Stimulated activated naive CD8-positive, alpha-beta T cell treated with anti-CD3 and anti-CD28 coated beads, Interleukin-15, amount 100 ng/mL, for 72 hours (primary cell): Measurements from ENCODE around the gene GPR75.
A peak's percentile ranks its signal among the peaks of the same experiment; 100 is the strongest.
"Not testable (repeated sequence)": the region's sequence is repeated elsewhere in the genome, so short reads cannot be mapped to it uniquely, and the experiment has no call there.

Experiments used
- ATAC-seq: fragments of 150-1000 bp; cut with Tn5 transposase; 2 replicates; pipeline ENCODE4 v1.10.0; 2021; ENCODE audit warnings: mild to moderate bottlenecking, moderate library complexity
- DNase-seq, 2 donors: peaks; one replicate each; pipeline ENCODE4 v3.0.0; 2021 to 2022
- H3K27ac Mint-ChIP-seq, 2 donors: one replicate each; pipeline ENCODE4 v1.8.0; 2022; ENCODE audit warnings: mild to moderate bottlenecking in 2 of 2, mixed read lengths in 2 of 2, moderate library complexity in 2 of 2
- H3K27me3 Mint-ChIP-seq: one replicate; pipeline ENCODE4 v1.8.0; 2022; ENCODE audit warnings: mixed read lengths
- H3K4me1 Mint-ChIP-seq: one replicate; pipeline ENCODE4 v1.8.0; 2022; ENCODE audit warnings: mild to moderate bottlenecking, mixed read lengths
- H3K4me3 Mint-ChIP-seq, 2 donors: one replicate each; pipeline ENCODE4 v1.8.0; 2022; ENCODE audit warnings: mild to moderate bottlenecking in 2 of 2, mixed read lengths in 2 of 2, moderate library complexity in 1 of 2
- H3K9me3 Mint-ChIP-seq, 2 donors: one replicate each; pipeline ENCODE4 v1.8.0; 2022; ENCODE audit warnings: mixed read lengths in 2 of 2

Gene GPR75

DNA sequence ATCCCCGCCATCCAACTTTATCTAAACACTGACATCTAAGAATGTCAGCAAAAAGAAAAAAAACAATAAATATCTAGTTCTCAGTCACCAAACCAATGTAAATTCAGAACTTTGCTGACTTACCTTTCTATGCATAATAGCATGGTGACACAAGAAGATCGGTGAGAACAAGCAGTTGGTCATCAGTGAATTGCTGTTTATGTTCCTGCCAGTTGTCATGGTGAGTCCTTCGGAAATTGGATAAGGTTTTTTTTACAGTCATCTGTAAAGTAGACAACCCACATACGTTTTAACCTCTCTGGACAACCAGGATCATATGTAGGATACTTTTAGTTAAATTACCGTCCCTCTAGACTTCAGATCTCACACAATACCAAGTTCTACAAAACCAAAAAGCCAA is 6.2 kb upstream of the GPR75 start:
- Mint-ChIP-seq H3K4me3 (no peak overlapping the region), H3K9me3 (no peaks in the 10 kb centered on the region), H3K27ac (peak overlapping the region; percentile 12 to 21), H3K4me1 (peaks cover 15% of the 10 kb centered on the region), H3K27me3 (no peaks in the 10 kb centered on the region)
- no peak for DNase-seq
- no peak for ATAC-seq

DNA sequence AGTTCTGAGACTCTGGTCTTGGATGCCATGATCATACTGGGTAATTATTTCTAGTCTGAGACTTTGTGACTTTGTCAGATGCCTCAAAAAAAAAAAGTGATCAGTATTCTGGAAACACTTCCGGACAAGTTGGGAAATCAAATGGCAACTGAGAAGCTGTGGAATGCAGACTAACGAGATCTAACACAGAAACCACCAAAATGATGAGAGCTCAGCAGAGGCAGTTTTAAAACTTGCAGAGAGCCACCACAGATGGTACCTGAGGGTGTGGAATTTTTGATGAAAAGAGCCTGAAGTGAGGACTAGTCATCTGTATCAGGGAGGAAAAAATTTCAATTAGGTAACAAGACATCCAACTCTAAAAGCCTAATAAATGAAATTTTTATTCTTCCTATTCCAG is 5.5 kb upstream of the GPR75 start:
- H3K4me3 Mint-ChIP-seq = no peak overlapping the region
- H3K9me3 Mint-ChIP-seq = no peaks in the 10 kb centered on the region
- no peak for DNase-seq
- H3K27ac Mint-ChIP-seq = peak overlapping the region in 1 of 2 donors; percentile 75
- H3K27me3 Mint-ChIP-seq = no peaks in the 10 kb centered on the region
- peaks cover 15% of the 10 kb centered on the region for H3K4me1 Mint-ChIP-seq
- ATAC-seq = no peak

DNA sequence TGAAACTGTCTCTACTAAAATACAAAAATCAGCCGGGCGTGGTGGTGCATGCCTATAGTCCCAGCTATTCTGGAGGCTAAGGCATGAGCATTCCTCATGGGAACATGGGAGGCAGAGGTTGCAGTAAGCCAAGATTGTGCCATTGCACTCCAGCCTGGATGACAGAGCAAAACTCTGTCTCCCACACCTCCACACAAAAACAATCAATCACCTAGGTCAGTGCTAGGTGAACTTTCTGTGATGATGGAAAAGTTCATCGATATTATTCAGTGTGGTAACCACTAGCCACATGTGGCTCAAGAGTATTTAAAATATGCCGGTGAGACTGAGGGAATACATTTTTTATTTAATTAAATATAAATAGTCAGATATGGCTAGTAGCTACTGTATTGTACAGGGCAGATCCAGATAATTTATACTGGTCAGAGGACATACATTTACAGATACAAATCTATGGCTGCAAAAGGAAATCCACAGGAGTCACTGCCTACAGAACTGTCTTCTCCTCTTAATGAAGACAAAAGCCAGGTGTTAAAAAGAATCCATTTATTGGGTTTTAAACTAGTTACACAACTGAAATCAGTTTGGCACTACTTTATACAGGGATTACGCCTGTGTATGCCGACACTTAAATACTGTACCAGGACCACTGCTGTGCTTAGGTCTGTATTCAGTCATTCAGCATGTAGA is 3.9 kb upstream of the GPR75 start:
- Mint-ChIP-seq H3K4me3 (no peak overlapping the region), H3K9me3 (no peaks in the 10 kb centered on the region), H3K27ac (no peak overlapping the region), H3K27me3 (no peaks in the 10 kb centered on the region), H3K4me1 (peaks cover 15% of the 10 kb centered on the region)
- DNase-seq (no peak), ATAC-seq (no peak)

DNA sequence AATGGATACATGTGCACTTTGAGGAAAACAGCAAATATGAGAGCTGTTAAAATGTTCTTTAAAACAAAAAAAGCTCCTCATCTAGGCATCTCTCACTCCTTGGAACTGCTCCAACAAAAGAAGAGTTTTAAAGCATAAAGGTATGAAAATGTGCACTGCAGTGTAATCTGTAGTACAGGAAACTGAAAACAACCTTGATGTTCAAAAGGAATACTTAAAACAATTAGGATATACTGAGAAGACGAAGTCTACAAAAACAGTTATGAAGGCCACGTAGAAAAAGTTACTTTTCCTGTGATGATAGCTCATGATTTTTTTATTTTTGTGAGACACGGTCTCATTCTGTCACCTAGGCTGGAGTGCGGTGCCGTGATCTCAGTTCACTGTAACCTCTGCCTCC is 2.1 kb upstream of the GPR75 start:
- Mint-ChIP-seq H3K4me1 (peaks cover 15% of the 10 kb centered on the region), H3K9me3 (no peaks in the 10 kb centered on the region), H3K4me3 (no peak overlapping the region), H3K27ac (peak overlapping the region in 1 of 2 donors; percentile 80), H3K27me3 (no peaks in the 10 kb centered on the region)
- no peak for ATAC-seq
- no peak for DNase-seq

DNA sequence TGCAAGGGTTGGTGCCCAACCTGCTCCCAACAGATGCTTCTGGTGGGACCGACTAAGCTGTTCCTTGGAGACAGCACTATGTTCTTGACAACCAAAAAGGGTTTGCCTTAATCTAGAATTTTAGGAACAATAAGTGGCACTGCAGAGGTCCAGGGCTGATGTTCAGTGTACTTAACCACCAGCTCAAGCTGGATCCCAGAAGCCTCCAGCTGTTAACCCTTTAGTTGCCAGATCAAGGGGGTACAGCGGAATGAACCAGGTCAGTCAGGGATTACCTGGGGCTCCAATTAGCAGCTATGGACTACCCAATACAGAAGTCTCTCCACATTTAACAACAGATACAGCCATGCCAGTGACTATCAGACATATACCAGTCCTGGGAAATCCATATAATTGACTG is 3.5 kb downstream of the GPR75 start:
- Mint-ChIP-seq H3K27me3 (no peaks in the 10 kb centered on the region), H3K4me3 (no peak overlapping the region), H3K4me1 (no peaks in the 10 kb centered on the region), H3K9me3 (no peaks in the 10 kb centered on the region), H3K27ac (no peak overlapping the region)
- no peak for ATAC-seq
- no peak for DNase-seq

DNA sequence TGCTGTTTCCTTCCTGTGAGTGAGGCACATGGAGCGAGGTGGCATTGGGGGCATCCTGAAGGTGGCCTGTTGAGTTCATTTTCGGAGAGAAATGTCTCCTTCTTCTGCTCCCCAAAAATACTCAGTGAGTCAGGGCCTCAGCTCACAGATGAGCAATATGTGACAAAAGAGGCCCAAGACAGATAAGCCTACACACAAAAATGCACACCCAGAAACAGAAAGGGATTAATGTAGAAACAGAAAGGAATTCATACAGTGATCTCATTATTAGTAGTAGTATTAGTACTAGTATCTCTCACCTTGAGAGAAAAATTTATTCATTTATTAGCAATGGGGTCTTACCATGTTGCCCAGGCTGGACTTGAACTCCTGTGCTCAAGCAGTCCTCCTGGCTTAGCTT is 5.1 kb downstream of the GPR75 start:
- Mint-ChIP-seq H3K4me1 (no peaks in the 10 kb centered on the region), H3K9me3 (no peaks in the 10 kb centered on the region), H3K4me3 (no peak overlapping the region), H3K27me3 (no peaks in the 10 kb centered on the region), H3K27ac (peak overlapping the region in 1 of 2 donors; percentile 34)
- ATAC-seq (no peak), DNase-seq (no peak)

DNA sequence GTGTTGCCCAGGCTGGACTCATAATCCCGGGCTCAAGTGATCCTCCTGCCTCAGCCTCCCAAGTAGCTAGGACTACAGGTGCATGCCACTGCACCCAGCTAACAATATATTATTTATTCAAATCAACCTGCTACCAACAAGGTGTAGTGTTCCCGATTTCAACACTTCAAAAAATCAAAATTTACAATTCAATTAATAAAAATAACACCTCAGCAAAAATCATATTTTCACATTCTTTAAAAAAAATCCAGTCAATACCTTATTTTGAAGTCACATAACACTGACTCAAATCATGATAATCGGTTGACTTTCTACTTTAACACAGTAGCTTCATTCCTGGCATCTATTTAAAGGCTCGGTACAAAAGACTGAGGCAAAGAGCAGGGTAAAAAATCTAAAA is 7.2 kb downstream of the GPR75 start:
- H3K9me3 Mint-ChIP-seq = no peaks in the 10 kb centered on the region
- DNase-seq (no peak), ATAC-seq (no peak)
- H3K27ac Mint-ChIP-seq = no peak overlapping the region
- no peaks in the 10 kb centered on the region for H3K27me3 Mint-ChIP-seq
- H3K4me3 Mint-ChIP-seq = no peak overlapping the region
- H3K4me1 Mint-ChIP-seq = no peaks in the 10 kb centered on the region

DNA sequence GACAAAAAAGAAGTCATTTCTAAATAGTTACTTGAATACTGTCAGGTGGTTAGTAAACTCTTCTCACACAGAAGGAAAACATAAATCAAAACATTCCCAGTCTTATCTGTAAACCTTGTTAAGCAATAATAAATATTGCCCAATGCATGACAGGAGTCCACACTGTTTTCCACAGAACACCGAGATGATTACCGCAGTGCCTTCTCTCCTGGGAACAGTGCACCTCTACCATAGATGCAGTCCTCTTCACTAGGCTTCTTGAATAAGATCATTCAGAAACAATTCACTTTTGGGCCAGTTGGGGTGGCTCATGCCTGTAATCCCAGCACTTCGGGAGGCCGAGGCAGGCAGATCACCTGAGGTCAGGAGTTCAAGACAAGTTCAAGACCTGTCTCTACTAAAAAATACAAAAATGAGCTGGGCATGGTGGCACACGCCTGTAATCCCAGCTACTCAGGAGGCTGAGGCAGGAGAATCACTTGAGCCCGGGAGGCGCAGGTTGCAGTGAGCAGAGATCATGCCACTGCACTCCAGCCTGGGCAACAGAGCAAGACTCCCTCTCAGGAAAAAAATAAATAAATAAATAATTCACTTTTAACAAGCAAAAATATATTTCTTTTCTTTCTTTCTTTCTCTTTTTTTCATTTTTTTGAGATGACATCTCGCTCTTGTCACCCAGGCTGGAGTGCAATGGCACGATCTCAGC is 8.6 kb downstream of the GPR75 start:
- H3K4me3 Mint-ChIP-seq, H3K27ac Mint-ChIP-seq, ATAC-seq, H3K4me1 Mint-ChIP-seq, H3K27me3 Mint-ChIP-seq, DNase-seq, H3K9me3 Mint-ChIP-seq: not testable (repeated sequence)

DNA sequence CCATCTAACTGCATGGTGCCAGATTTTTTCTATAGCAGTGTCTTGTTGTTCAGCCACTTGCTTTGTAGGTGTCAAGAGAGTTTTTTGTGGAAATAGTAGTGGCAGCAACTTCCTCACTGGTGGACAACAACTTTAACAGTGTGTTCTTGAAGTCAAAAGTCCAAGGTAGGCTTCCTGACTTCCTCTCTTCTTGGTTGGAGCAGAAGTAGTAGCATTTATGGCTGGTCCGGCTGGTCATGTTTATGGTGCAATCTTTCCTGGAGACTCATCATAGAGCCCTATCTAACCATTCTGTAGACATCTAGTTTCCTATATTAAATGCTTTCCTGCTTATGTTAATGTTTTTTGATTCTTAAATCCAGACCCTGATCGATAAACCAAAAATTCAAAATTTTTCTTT is 11.7 kb downstream of the GPR75 start:
- no peak for DNase-seq
- Mint-ChIP-seq H3K9me3 (no peaks in the 10 kb centered on the region), H3K4me1 (no peaks in the 10 kb centered on the region), H3K4me3 (no peak overlapping the region), H3K27me3 (no peaks in the 10 kb centered on the region), H3K27ac (no peak overlapping the region)
- ATAC-seq = no peak

DNA sequence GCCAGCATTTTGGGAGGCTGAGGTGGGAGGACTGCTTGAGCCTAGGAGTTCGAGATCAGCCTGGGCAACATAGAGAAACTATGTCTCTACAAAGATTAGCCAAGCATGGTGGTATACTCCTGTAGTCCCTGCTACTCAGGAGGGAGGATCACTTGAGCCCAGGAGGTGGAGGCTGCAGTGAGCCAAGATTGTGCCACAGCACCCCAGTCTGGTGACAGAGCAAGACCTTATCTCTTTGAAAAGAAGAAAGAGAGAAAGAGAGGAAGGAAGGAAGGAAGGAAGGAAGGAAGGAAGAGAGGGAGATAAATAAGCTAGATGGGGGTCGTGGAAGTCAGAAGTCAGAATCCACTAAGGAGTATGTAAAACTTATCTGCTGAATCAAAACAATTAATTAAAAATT is 16.2 kb downstream of the GPR75 start:
- H3K27ac Mint-ChIP-seq = no peak overlapping the region
- no peak for ATAC-seq
- no peak for DNase-seq
- H3K27me3 Mint-ChIP-seq = no peaks in the 10 kb centered on the region
- H3K4me1 Mint-ChIP-seq = no peaks in the 10 kb centered on the region
- H3K9me3 Mint-ChIP-seq = no peaks in the 10 kb centered on the region
- H3K4me3 Mint-ChIP-seq = no peak overlapping the region

DNA sequence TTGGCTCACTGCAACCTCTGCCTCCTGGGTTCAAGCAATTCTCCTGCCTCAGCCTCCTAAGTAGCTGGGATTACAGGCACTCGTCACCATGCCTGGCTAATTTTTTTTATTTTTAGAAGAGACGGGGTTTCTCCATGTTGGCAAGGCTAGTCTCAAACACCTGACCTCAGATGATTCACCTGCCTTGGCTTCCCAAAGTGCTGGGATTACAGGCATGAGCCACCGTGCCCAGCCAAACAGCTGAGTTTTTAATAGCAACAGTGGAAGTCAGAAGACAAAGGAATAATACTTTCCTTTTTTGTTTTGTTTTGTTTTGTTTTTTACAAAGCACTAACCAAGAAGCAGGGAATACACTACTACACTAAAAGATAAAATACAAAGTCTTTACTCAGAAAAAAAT is 16.9 kb downstream of the GPR75 start:
- no peaks in the 10 kb centered on the region for H3K4me1 Mint-ChIP-seq

DNA sequence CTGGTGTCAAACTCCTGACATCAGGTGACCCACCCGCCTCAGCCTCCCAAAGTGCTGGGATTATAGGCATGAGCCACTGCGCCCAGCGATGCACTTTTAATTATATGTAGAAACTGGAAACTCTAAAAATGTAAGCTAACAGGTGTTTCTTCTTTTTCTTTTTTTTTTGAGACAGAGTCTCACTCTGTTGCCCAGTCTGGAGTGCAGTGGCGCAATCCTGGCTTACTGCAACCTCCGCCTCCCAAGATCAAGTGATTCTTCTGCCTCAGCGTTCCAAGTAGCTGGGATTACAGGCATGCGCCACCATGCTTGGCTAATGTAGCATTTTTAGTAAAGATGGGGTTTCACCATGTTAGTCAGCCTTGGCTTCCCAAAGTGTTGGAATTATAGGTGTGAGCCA is 18.1 kb downstream of the GPR75 start:
- not testable (repeated sequence) for H3K4me3 Mint-ChIP-seq, ATAC-seq, H3K27me3 Mint-ChIP-seq, H3K9me3 Mint-ChIP-seq, H3K27ac Mint-ChIP-seq, DNase-seq, H3K4me1 Mint-ChIP-seq

More for the DNA sequence above, 16.9 kb downstream of the GPR75 start:
- no peak overlapping the region for H3K4me3 Mint-ChIP-seq
- no peak overlapping the region for H3K27ac Mint-ChIP-seq
- no peaks in the 10 kb centered on the region for H3K27me3 Mint-ChIP-seq
- ATAC-seq (no peak), DNase-seq (no peak)
- H3K9me3 Mint-ChIP-seq = no peaks in the 10 kb centered on the region

DNA sequence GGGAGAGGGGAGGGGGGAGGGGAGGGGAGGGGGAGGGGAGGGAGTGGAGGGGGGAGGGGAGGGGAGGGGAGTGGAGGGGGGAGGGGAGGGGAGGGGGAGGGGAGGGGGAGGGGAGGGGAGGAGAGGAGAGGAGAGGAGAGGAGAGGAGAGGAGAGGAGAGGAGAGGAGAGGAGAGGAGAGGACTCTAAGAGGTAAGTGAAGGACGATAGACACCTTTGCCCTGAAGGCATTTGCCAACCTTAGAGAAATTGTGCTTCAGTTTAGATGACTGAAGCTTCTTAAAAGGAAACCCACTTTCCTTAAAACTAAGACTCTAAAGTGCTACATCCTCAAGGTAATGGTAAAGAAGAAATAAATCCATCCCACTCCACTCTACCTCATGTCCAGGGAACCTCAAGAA is 19.2 kb downstream of the GPR75 start:
- Mint-ChIP-seq H3K4me1 (no peaks in the 10 kb centered on the region), H3K27me3 (no peaks in the 10 kb centered on the region), H3K27ac (no peak overlapping the region), H3K9me3 (no peaks in the 10 kb centered on the region), H3K4me3 (no peak overlapping the region)
- DNase-seq (no peak), ATAC-seq (peak; percentile 43)

DNA sequence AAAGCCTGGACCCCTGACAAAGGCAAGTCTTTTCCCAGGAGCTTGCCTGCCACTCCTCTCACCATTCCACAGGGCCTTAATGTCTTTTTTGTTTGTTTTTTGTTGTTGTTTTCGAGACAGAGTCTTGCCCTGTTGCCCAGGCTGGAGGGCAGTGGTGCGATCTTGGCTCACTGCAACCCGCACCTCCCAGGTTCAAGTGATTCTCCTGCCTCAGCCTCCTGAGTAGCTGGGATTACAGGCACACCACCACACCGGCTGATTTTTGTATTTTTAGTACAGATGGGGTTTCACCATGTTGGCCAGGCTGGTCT is 29.8 kb downstream of the GPR75 start:
- not testable (repeated sequence) for H3K4me3 Mint-ChIP-seq, H3K27me3 Mint-ChIP-seq, H3K27ac Mint-ChIP-seq, H3K4me1 Mint-ChIP-seq, ATAC-seq, DNase-seq
- H3K9me3 Mint-ChIP-seq = peaks cover 6 to 17% of the 10 kb centered on the region in 2 donors

DNA sequence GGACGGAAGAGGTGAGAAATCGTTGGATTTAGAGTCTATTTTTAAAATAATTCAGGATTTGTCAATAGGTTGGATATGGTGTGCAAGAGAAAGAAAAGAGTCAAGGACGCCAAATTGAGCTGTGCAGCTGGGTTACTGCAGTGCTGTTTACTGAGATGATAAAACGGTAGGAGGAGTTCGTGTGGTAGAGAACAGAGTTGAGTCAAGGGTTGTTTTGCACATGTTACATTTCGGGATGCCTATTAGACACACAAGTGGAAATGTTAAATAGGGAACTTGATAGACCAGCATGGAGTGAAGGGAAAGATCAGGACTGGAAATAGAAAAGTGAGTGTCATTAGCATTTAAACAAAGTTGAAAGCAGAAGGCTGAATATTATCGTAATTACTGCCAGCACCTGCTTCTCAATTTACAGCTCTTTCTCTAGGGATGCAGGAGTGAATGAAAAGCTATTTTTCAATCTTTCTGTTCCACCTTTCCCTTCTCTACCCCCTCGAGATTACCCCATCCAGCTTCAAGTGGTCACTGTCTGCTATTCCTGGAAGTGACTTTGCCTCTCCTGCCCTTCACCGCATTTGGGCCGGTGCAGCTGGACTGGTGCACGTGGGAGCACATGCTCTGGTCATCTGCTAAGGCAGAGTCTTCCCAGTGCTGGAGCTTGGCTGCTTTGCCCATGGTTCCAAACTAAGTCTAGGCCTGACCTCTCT is 30.3 kb downstream of the GPR75 start:
- ATAC-seq (no peak), DNase-seq (no peak)
- H3K27ac Mint-ChIP-seq = no peak overlapping the region
- no peaks in the 10 kb centered on the region for H3K4me1 Mint-ChIP-seq
- H3K4me3 Mint-ChIP-seq = no peak overlapping the region
- H3K9me3 Mint-ChIP-seq = peaks cover 6 to 17% of the 10 kb centered on the region in 2 donors
- H3K27me3 Mint-ChIP-seq = no peaks in the 10 kb centered on the region

DNA sequence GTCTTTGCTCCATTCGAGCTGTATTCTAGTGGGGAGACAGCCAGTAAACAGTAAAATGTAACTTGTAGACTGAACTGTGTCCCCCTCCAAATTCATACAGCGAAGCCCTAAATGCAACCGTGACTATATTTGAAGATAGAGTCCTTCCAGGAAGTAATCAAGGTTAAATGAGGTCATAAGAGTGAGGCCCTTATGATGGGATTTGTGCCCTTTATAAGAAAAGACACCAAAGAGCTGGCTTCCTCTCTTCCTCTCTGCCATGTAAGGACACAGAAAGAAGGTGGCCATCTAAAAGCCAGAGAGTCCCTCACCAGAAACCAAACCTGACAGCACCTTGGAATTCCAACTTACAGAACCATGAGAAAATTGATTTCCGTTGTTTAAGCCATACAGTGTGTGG is 31.4 kb downstream of the GPR75 start:
- no peak overlapping the region for H3K4me3 Mint-ChIP-seq
- peak overlapping the region in 1 of 2 donors; percentile 81 for H3K27ac Mint-ChIP-seq
- peaks cover 6 to 17% of the 10 kb centered on the region in 2 donors for H3K9me3 Mint-ChIP-seq
- ATAC-seq (no peak), DNase-seq (no peak)
- no peaks in the 10 kb centered on the region for H3K4me1 Mint-ChIP-seq
- no peaks in the 10 kb centered on the region for H3K27me3 Mint-ChIP-seq
